Measurements from ENCODE around the gene ZNF550. TPM values are rescaled to one million over a fixed set of nuclear protein-coding genes. Genes with fewer than 3 reads are reported as not detected.
A peak's percentile ranks its signal among the peaks of the same experiment; 100 is the strongest.

The ZNF550 gene
- total RNA-seq, 1 donor from 2014 or later, result 13.5 TPM

GRCh38 chr19:57599761-57600383 is 40.2 kb upstream of the ZNF550 start, which contains the start of gene ZNF530:
Gene ZNF530 (plus strand): TSS chr19:57599885. CDS start chr19:57604346, 4,461 bp downstream.
- Mint-ChIP-seq H3K27ac (ENCODE audit: unreplicated experiment) (no peak within 1 kb of the TSS), H3K9me3 (ENCODE audit: unreplicated experiment) (peaks cover 3% of the 10 kb centered on the region), H3K36me3 (ENCODE audit: low read depth, unreplicated experiment) (peaks cover 12% of the 10 kb centered on the region), H3K4me1 (ENCODE audit: low read depth, unreplicated experiment) (no peaks in the 10 kb centered on the region), H3K27me3 (ENCODE audit: low read depth, unreplicated experiment) (no peaks in the 10 kb centered on the region), H3K4me3 (ENCODE audit: unreplicated experiment) (peak within 1 kb of the TSS; percentile 85)
- H3K4me2 ChIP-seq (ENCODE audit: low read length), result peak within 1 kb of the TSS; percentile 87
- peak within 1 kb of the TSS; percentile 76 for H3K9ac ChIP-seq (ENCODE audit: low read length)
- peak within 1 kb of the TSS; percentile 76 for H3K4me3 ChIP-seq (ENCODE audit: insufficient read depth, low read depth, low read length)
- H3K27ac ChIP-seq (ENCODE audit: low read depth, low read length), result no peak within 1 kb of the TSS
- H2AFZ ChIP-seq (ENCODE audit: low read depth, low read length), result peak within 1 kb of the TSS; percentile 95
- TF ChIP-seq CTCF (IDR thresholded peaks at IDR 0.05; ENCODE audit: insufficient read depth, low read depth, low read length) (no peak), EZH2 (IDR thresholded peaks at IDR 0.05; ENCODE audit: insufficient read depth, low read length) (no peak)
- DNase-seq (ENCODE audit: low read depth), result peak; percentile 79
- peaks cover 6% of the 10 kb centered on the region for H3K36me3 ChIP-seq (ENCODE audit: insufficient read depth, low read length)
- H3K79me2 ChIP-seq (ENCODE audit: insufficient read depth, low read length), result peaks cover 17% of the 10 kb centered on the region
- H4K20me1 ChIP-seq (ENCODE audit: insufficient read depth, low read length), result no peaks in the 10 kb centered on the region
- peaks cover 11% of the 10 kb centered on the region for H3K9me3 ChIP-seq (ENCODE audit: insufficient read depth, low read depth, low read length)
- FAIRE-seq, result peak; percentile 88
- H3K4me1 ChIP-seq (ENCODE audit: insufficient read depth, low read length), result peaks cover 5% of the 10 kb centered on the region
- H3K27me3 ChIP-seq (ENCODE audit: insufficient read depth, low read length), result no peaks in the 10 kb centered on the region

GRCh38 chr19:57599377-57599760 is 39.7 kb upstream of the ZNF550 start:
- peak overlapping the region; percentile 95 for H2AFZ ChIP-seq (ENCODE audit: low read depth, low read length)
- Mint-ChIP-seq H3K4me1 (ENCODE audit: low read depth, unreplicated experiment) (no peaks in the 10 kb centered on the region), H3K27ac (ENCODE audit: unreplicated experiment) (no peak overlapping the region)

GRCh38 chr19:57587529-57587928 is 27.9 kb upstream of the ZNF550 start:
- peak overlapping the region; percentile 58 for H3K4me3 Mint-ChIP-seq (ENCODE audit: unreplicated experiment)
- DNase-seq (ENCODE audit: low read depth), result peak; percentile 79

More at GRCh38 chr19:57599377-57599760, 39.7 kb upstream of the ZNF550 start:
- no peak overlapping the region for H3K9ac ChIP-seq (ENCODE audit: low read length)
- H3K4me1 ChIP-seq (ENCODE audit: insufficient read depth, low read length), result peaks cover 5% of the 10 kb centered on the region
- H3K4me3 ChIP-seq (ENCODE audit: insufficient read depth, low read depth, low read length), result peak overlapping the region; percentile 76
- Mint-ChIP-seq H3K9me3 (ENCODE audit: unreplicated experiment) (peaks cover 3% of the 10 kb centered on the region), H3K4me3 (ENCODE audit: unreplicated experiment) (peak overlapping the region; percentile 85), H3K36me3 (ENCODE audit: low read depth, unreplicated experiment) (peaks cover 9% of the 10 kb centered on the region), H3K27me3 (ENCODE audit: low read depth, unreplicated experiment) (no peaks in the 10 kb centered on the region)
- H3K9me3 ChIP-seq (ENCODE audit: insufficient read depth, low read depth, low read length), result peaks cover 6% of the 10 kb centered on the region
- H3K27ac ChIP-seq (ENCODE audit: low read depth, low read length), result no peak overlapping the region
- TF ChIP-seq EZH2 (IDR thresholded peaks at IDR 0.05; ENCODE audit: insufficient read depth, low read length), result no peak
- no peaks in the 10 kb centered on the region for H4K20me1 ChIP-seq (ENCODE audit: insufficient read depth, low read length)
- FAIRE-seq, result peak; percentile 26
- no peak for DNase-seq (ENCODE audit: low read depth)
- peaks cover 2% of the 10 kb centered on the region for H3K36me3 ChIP-seq (ENCODE audit: insufficient read depth, low read length)
- H3K27me3 ChIP-seq (ENCODE audit: insufficient read depth, low read length), result no peaks in the 10 kb centered on the region
- peak overlapping the region; percentile 87 for H3K4me2 ChIP-seq (ENCODE audit: low read length)
- H3K79me2 ChIP-seq (ENCODE audit: insufficient read depth, low read length), result peaks cover 17% of the 10 kb centered on the region

More at GRCh38 chr19:57587529-57587928, 27.9 kb upstream of the ZNF550 start:
- Histone ChIP-seq H3K27ac (ENCODE audit: low read depth, low read length) (no peak overlapping the region), H3K27me3 (ENCODE audit: insufficient read depth, low read length) (no peaks in the 10 kb centered on the region), H3K4me1 (ENCODE audit: insufficient read depth, low read length) (peaks cover 6% of the 10 kb centered on the region), H3K4me2 (ENCODE audit: low read length) (peak overlapping the region; percentile 4), H3K79me2 (ENCODE audit: insufficient read depth, low read length) (peaks cover 12% of the 10 kb centered on the region), H4K20me1 (ENCODE audit: insufficient read depth, low read length) (no peaks in the 10 kb centered on the region), H3K4me3 (ENCODE audit: insufficient read depth, low read depth, low read length) (no peak overlapping the region), H3K36me3 (ENCODE audit: insufficient read depth, low read length) (peaks cover 26% of the 10 kb centered on the region), H3K9me3 (ENCODE audit: insufficient read depth, low read depth, low read length) (peaks cover 67% of the 10 kb centered on the region), H3K9ac (ENCODE audit: low read length) (no peak overlapping the region), H2AFZ (ENCODE audit: low read depth, low read length) (no peak overlapping the region)
- peak overlapping the region; percentile 29 for H3K27ac Mint-ChIP-seq (ENCODE audit: unreplicated experiment)
- TF ChIP-seq EZH2 (IDR thresholded peaks at IDR 0.05; ENCODE audit: insufficient read depth, low read length), result no peak
- TF ChIP-seq CTCF (IDR thresholded peaks at IDR 0.05; ENCODE audit: insufficient read depth, low read depth, low read length), result no peak
- peaks cover 9% of the 10 kb centered on the region for H3K4me1 Mint-ChIP-seq (ENCODE audit: low read depth, unreplicated experiment)
- H3K27me3 Mint-ChIP-seq (ENCODE audit: low read depth, unreplicated experiment), result no peaks in the 10 kb centered on the region
- H3K9me3 Mint-ChIP-seq (ENCODE audit: unreplicated experiment), result peaks cover 50% of the 10 kb centered on the region
- peak; percentile 87 for FAIRE-seq
- peaks cover 69% of the 10 kb centered on the region for H3K36me3 Mint-ChIP-seq (ENCODE audit: low read depth, unreplicated experiment)

All from astrocyte (in vitro differentiated cells and primary cell).